Measurements from ENCODE around the gene KLHL10. TPM values are rescaled to one million over a fixed set of nuclear protein-coding genes. Genes with fewer than 3 reads are reported as not detected.

The KLHL10 gene
- total RNA-seq, 1 experiment from 2014 or later = not detected

- TF ChIP-seq POLR2AphosphoS5 (IDR thresholded peaks at IDR 0.05; ENCODE audit: low read depth, low read length) (no peak), REST (IDR thresholded peaks at IDR 0.05; ENCODE audit: insufficient read depth in 1 of 2, low read depth in 2 of 2, low read length in 1 of 2) (no peak), TCF7L2 (IDR thresholded peaks at IDR 0.05; ENCODE audit: low read depth, low read length) (no peak), SIN3A (IDR thresholded peaks at IDR 0.05; ENCODE audit: borderline replicate concordance, insufficient read depth, low read depth, low read length) (no peak), CTCF (IDR thresholded peaks at IDR 0.05) (no peak)
- intact Hi-C loops (cut with micrococcal nuclease; ENCODE audit: unreplicated experiment) = no loop called here
- no peak for DNase-seq (ENCODE audit: low read depth, low spot score)
- no peak overlapping the region for H3K4me3 ChIP-seq (ENCODE audit: low read depth in 2 of 2, low read length in 2 of 2)
- ATAC-seq = no peak
- H3K4me1 ChIP-seq (ENCODE audit: control insufficient read depth, insufficient read depth, low read length) = peaks cover 10% of the 10 kb centered on the region
- no peak overlapping the region for H3K27ac ChIP-seq (ENCODE audit: low read length)
- H3K27me3 ChIP-seq (ENCODE audit: control insufficient read depth, insufficient read depth, low read length) = no peaks in the 10 kb centered on the region
- H3K36me3 ChIP-seq (ENCODE audit: control insufficient read depth, insufficient read depth, low read length) = peaks cover 2% of the 10 kb centered on the region
- H3K9me3 ChIP-seq (ENCODE audit: control insufficient read depth, insufficient read depth, low read depth, low read length) = no peaks in the 10 kb centered on the region
- in situ Hi-C loops (cut with HindIII; ENCODE audit: low pct_unique_long_range_greater_than_20kb, low sequenced_read_pairs) = no loop called here
- ChIA-PET CTCF (no interaction called here), POLR2A (no interaction called here)
- BruUV-seq (replicated peaks) = no TSS peak
Observed at GRCh38 chr17:41818024-41818423, 19.6 kb upstream of the KLHL10 start.

GRCh38 chr17:41821776-41822175 lies 15.8 kb upstream of the KLHL10 start:
- intact Hi-C loops (cut with micrococcal nuclease; ENCODE audit: unreplicated experiment) = no loop called here
- CTCF ChIA-PET = no interaction called here
- peak; percentile 6 for ATAC-seq

More at GRCh38 chr17:41821776-41822175, 15.8 kb upstream of the KLHL10 start:
- no peaks in the 10 kb centered on the region; the same call in 1 of the 2 replicates for H3K4me1 ChIP-seq (ENCODE audit: control insufficient read depth, insufficient read depth, low read length)
- POLR2A ChIA-PET = interaction anchor here (0.5 kb wide), 1 partner anchor 76 kb away, joined by 4 read pairs; no protein-coding TSS in a partner anchor
- no peaks in the 10 kb centered on the region for H3K9me3 ChIP-seq (ENCODE audit: control insufficient read depth, insufficient read depth, low read depth, low read length)
- BruUV-seq (replicated peaks) = no TSS peak
- no peak overlapping the region; the same call in 1 of the 2 replicates for H3K27ac ChIP-seq (ENCODE audit: low read length)
- H3K27me3 ChIP-seq (ENCODE audit: control insufficient read depth, insufficient read depth, low read length) = no peaks in the 10 kb centered on the region
- no peak for DNase-seq (ENCODE audit: low read depth, low spot score)
- TF ChIP-seq CTCF (IDR thresholded peaks at IDR 0.05) = no peak
- TF ChIP-seq POLR2AphosphoS5 (IDR thresholded peaks at IDR 0.05; ENCODE audit: low read depth, low read length) = peak; percentile 16; the same call in 1 of the 2 replicates
- in situ Hi-C loops (cut with HindIII; ENCODE audit: low pct_unique_long_range_greater_than_20kb, low sequenced_read_pairs) = no loop called here
- H3K36me3 ChIP-seq (ENCODE audit: control insufficient read depth, insufficient read depth, low read length) = peaks cover 2% of the 10 kb centered on the region; the same call in 1 of the 2 replicates
- H3K4me3 ChIP-seq (ENCODE audit: low read depth in 2 of 2, low read length in 2 of 2) = no peak overlapping the region

Measured in Panc1 (cell line).